Measurements from ENCODE around the gene CIAPIN1. TPM values are rescaled to one million over a fixed set of nuclear protein-coding genes. Genes with fewer than 3 reads are reported as not detected.
A peak's percentile ranks its signal among the peaks of the same experiment; 100 is the strongest.

The CIAPIN1 gene
- total and polyA plus RNA-seq, 5 donors: 32.1 to 63.2 (median 52.1) TPM

- Histone ChIP-seq H3K27ac (ENCODE audit: low read length) (no peak overlapping the region), H3K4me1 (ENCODE audit: control insufficient read depth, insufficient read depth, low read length) (peaks cover 2% of the 10 kb centered on the region), H3K27me3 (ENCODE audit: control insufficient read depth, insufficient read depth) (no peaks in the 10 kb centered on the region), H3K4me3 (ENCODE audit: low read length) (no peak overlapping the region), H3K9me3 (ENCODE audit: control insufficient read depth, low read length) (no peaks in the 10 kb centered on the region)
- DNase-seq (no peak), ATAC-seq (peak in 1 of 2 donors; percentile 31)
- intact Hi-C loops (cut with DNase I): no loop called here
- WGBS: 56% methylated on average over 5 of the region's 5 CpGs
Observed at GRCh38 chr16:57390636-57391295, 56.4 kb downstream of the CIAPIN1 start.

DNA sequence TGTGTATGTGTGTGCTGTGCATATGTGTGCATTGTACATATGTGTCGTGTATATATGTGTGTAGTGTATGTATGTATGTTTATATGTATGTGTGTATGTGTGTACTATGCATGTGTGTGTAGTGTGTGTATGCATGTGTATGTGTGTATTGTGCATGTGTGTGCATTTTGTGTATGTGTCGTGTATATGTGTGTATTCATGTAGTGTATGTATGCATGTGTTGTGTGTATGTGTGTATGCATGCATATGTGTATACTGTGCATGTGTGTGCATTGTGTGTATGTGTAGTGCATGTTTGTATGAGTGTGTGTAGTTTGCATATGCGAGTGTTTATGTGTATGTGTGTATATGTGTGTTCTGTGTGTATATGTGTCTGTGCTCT is 58.1 kb downstream of the CIAPIN1 start:
- no peak overlapping the region for H3K27ac ChIP-seq (ENCODE audit: low read length)
- no peaks in the 10 kb centered on the region for H3K9me3 ChIP-seq (ENCODE audit: control insufficient read depth, low read length)
- H3K27me3 ChIP-seq (ENCODE audit: control insufficient read depth, insufficient read depth): no peaks in the 10 kb centered on the region
- peaks cover 4% of the 10 kb centered on the region for H3K4me1 ChIP-seq (ENCODE audit: control insufficient read depth, insufficient read depth, low read length)
- 94% methylated on average over 3 of the region's 3 CpGs for WGBS
- DNase-seq (no peak), ATAC-seq (no peak)
- intact Hi-C loops (cut with DNase I): no loop called here
- H3K4me3 ChIP-seq (ENCODE audit: low read length): no peak overlapping the region

DNA sequence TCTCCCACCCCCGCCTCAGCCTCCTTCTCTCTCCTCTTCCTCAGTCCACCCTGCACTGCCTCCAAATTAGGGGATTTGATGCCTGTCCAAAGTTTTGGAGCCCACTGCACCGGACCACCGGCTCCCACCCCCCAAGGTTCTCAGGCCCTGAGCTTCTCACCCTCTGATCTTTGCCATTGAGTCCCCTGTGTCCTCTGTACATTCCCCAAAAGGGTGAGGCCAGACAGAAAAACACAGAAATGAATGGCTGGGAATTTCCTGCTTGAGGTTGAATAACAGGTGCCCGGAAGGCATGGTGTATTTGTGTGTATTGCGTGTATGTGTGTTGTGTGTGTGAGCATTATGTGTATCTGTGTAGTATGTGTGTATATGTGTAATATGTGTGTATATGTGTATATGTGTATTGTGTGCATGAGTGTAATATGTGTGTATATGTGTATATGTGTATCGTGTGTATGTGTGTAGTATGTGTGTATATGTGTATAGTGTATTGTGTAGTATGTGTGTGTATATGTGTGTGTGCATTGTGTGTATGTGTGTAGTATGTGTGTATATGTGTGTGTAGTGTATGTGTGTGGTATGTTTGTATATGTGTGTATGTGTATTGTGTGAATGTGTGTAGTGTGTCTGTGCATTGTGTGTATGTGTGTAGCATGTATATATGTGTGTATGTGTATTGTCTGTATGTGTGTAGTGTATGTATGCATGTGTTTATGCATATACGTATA is 58.7 kb downstream of the CIAPIN1 start:
- Histone ChIP-seq H3K4me3 (ENCODE audit: low read length) (no peak overlapping the region), H3K4me1 (ENCODE audit: control insufficient read depth, insufficient read depth, low read length) (peaks cover 4% of the 10 kb centered on the region), H3K27ac (ENCODE audit: low read length) (no peak overlapping the region), H3K27me3 (ENCODE audit: control insufficient read depth, insufficient read depth) (no peaks in the 10 kb centered on the region), H3K9me3 (ENCODE audit: control insufficient read depth, low read length) (no peaks in the 10 kb centered on the region)
- ATAC-seq (no peak), DNase-seq (no peak)
- WGBS: 76% methylated on average over 7 of the region's 7 CpGs
- intact Hi-C loops (cut with DNase I): no loop called here

DNA sequence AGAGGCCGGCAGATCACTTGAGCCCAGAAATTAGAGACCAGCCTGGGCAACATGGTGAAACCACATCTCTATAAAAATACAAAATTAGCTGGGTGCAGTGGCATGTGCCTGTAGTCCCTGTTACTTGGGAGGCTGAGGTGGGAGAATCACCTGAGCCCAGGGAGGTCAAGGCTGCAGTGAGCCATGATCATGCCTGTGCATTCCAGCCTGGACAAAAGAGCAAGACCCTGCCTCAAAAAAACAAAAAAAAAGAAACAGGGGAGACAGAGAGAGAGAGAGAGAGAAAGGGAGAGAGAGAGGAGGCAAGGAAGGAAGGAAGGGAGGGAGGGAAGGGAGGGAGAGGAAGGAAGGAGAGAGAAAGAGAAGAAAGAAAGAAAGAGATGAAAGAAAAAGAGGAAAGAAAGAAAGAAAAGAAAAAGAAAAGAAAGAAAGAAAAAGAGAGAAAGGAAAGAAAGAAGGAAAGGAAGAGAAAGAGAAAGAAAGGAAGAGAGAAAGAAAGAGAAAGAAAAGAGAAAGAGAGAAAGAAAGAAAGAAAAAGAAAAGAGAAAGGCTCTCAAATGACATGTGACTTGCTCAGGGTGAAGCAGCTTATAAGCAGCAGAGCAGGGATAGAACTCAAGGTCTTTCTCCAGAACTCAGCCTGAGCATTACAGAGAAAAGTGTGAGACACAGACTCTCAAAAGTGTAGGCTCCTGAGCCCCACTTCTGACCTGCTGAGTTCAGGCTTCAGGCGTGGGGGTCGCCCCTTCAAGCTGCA is 59.4 kb downstream of the CIAPIN1 start:
- no peak for ATAC-seq
- no peaks in the 10 kb centered on the region for H3K27me3 ChIP-seq (ENCODE audit: control insufficient read depth, insufficient read depth)
- peaks cover 4% of the 10 kb centered on the region for H3K4me1 ChIP-seq (ENCODE audit: control insufficient read depth, insufficient read depth, low read length)
- no peaks in the 10 kb centered on the region for H3K9me3 ChIP-seq (ENCODE audit: control insufficient read depth, low read length)
- DNase-seq: no peak
- WGBS: 79% methylated on average over 3 of the region's 3 CpGs
- no peak overlapping the region for H3K27ac ChIP-seq (ENCODE audit: low read length)
- intact Hi-C loops (cut with DNase I): no loop called here
- H3K4me3 ChIP-seq (ENCODE audit: low read length): no peak overlapping the region

DNA sequence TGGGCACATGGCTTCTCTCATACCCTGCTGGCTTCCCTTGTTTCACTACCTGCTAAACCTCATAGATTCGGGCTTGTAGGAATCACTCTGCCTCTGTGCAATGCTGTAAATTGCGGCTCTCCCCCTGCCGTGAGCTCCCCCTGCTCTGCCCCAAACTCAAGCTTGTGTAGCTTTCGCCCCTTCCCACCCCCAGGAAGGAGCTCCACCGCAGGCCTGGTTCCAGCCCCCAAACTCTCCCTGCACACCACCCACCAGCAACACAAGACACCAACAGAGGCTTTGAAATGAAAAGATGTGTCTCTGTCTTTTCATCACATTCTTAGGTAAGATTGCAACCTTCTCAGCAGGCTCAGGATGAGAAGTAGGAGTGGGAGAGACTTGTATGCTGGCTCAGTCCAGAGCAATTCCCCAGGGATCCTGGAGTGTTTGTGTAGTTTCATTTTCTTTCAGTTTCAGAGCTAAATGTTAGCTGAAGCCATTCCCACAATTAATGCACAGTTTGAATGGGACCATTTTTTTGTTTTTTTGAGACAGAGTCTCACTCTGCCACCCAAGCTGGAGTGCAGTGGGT is 60.7 kb downstream of the CIAPIN1 start:
- H3K9me3 ChIP-seq (ENCODE audit: control insufficient read depth, low read length): no peaks in the 10 kb centered on the region
- H3K27ac ChIP-seq (ENCODE audit: low read length): no peak overlapping the region
- WGBS: 64% methylated on average over 5 of the region's 5 CpGs
- DNase-seq: no peak
- no peak overlapping the region for H3K4me3 ChIP-seq (ENCODE audit: low read length)
- H3K4me1 ChIP-seq (ENCODE audit: control insufficient read depth, insufficient read depth, low read length): peaks cover 4% of the 10 kb centered on the region
- no peak for ATAC-seq
- no peaks in the 10 kb centered on the region for H3K27me3 ChIP-seq (ENCODE audit: control insufficient read depth, insufficient read depth)
- intact Hi-C loops (cut with DNase I): no loop called here

GRCh38 chr16:57385083-57385482 is 62.1 kb downstream of the CIAPIN1 start:
- 81% methylated on average over 5 of the region's 5 CpGs for WGBS
- no peak for DNase-seq

DNA sequence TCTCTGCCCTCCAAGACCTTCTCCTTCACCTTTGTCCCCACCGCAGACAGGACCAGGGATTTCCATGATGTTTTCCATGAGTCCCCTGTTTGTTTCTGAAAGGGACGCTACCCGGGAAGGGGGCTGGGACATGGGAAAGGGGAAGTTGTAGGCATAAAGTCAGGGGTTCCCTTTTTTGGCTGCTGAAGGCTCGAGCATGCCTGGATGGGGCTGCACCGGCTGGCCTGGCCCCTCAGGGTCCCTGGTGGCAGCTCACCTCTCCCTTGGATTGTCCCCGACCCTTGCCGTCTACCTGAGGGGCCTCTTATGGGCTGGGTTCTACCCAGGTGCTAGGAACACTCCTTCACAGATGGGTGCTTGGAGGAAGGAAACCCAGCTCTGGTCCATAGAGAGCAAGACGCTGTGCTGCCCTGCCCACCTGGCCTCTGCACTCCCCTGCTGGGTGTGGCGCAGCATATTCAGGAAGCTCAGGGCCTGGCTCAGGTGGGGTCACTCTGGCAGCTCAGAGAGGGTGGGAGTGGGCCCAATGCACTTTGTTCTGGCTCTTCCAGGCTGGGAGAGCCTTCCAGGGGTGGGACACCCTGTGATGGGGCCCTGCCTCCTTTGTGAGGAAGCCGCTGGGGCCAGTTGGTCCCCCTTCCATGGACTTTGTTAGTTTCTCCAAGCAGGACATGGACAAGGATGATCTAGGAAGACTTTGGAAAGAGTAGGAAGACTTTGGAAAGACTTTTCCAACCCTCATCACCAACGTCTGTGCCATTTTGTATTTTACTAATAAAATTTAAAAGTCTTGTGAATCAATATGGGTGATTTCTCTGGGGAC is 62.7 kb downstream of the CIAPIN1 start:
- Histone ChIP-seq H3K27me3 (ENCODE audit: control insufficient read depth, insufficient read depth) (no peaks in the 10 kb centered on the region), H3K4me1 (ENCODE audit: control insufficient read depth, insufficient read depth, low read length) (peaks cover 4% of the 10 kb centered on the region), H3K4me3 (ENCODE audit: low read length) (no peak overlapping the region), H3K9me3 (ENCODE audit: control insufficient read depth, low read length) (no peaks in the 10 kb centered on the region), H3K27ac (ENCODE audit: low read length) (no peak overlapping the region)
- DNase-seq: no peak
- 62% methylated on average over 11 of the region's 11 CpGs for WGBS
- intact Hi-C loops (cut with DNase I): no loop called here
- peak in 1 of 2 donors; percentile 9 for ATAC-seq

More at GRCh38 chr16:57385083-57385482, 62.1 kb downstream of the CIAPIN1 start:
- ATAC-seq: no peak
- no peaks in the 10 kb centered on the region for H3K9me3 ChIP-seq (ENCODE audit: control insufficient read depth, low read length)
- no peak overlapping the region for H3K4me3 ChIP-seq (ENCODE audit: low read length)
- H3K4me1 ChIP-seq (ENCODE audit: control insufficient read depth, insufficient read depth, low read length): peaks cover 4% of the 10 kb centered on the region
- H3K27me3 ChIP-seq (ENCODE audit: control insufficient read depth, insufficient read depth): no peaks in the 10 kb centered on the region
- intact Hi-C loops (cut with DNase I): no loop called here
- no peak overlapping the region for H3K27ac ChIP-seq (ENCODE audit: low read length)

DNA sequence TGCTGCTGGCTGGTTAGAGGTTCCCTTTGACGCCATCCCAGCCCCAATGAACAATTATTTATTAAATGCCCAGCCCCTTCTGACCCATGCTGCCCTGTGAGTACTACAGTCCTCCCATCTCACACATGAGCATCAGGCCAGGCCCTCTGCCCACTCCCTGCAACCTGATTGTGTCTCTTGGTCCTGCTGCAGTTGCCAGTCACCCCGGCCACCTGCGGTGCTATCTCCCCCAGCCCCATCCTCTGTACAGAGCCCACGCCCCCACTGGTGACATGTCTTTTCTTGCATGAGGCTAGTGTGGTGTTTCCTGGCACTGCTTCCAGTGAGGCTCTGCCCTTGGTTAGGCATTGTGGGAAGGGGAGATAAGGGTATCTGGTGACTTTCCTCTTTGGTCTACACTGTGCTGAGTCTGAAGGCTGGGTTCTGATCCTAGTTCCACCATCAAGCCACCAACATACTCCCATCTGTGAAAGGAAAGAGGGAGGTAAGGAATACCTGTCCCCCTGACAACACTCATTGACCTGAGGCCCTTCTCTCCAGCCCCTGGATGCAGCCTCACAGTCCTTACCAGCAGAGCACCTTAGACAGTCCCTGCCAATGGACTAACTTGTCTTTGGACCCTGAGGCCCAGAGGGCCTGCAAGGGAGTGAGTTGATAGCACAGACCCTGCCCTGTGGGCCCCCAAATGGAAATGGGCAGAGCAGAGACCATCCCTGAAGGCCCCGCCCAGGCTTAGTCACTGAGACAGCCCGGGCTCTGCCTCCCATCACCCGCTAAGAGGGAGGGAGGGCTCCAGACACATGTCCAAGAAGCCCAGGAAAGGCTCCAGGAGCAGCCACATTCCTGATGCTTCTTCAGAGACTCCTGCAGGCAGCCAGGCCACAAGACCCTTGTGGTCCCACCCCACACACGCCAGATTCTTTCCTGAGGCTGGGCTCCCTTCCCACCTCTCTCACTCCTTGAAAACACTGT is 63.6 kb downstream of the CIAPIN1 start:
- H3K4me1 ChIP-seq (ENCODE audit: control insufficient read depth, insufficient read depth, low read length): peaks cover 4% of the 10 kb centered on the region
- H3K27ac ChIP-seq (ENCODE audit: low read length): no peak overlapping the region
- DNase-seq: peak in 1 of 3 donors; percentile 32
- ATAC-seq: peak; percentile 11 to 52
- H3K9me3 ChIP-seq (ENCODE audit: control insufficient read depth, low read length): no peaks in the 10 kb centered on the region
- WGBS: 77% methylated on average over 8 of the region's 8 CpGs
- intact Hi-C loops (cut with DNase I): no loop called here
- no peak overlapping the region for H3K4me3 ChIP-seq (ENCODE audit: low read length)
- H3K27me3 ChIP-seq (ENCODE audit: control insufficient read depth, insufficient read depth): no peaks in the 10 kb centered on the region

- intact Hi-C loops (cut with DNase I): no loop called here
Observed at GRCh38 chr16:57382535-57383275, 64.5 kb downstream of the CIAPIN1 start.

More at GRCh38 chr16:57382535-57383275, 64.5 kb downstream of the CIAPIN1 start:
- ATAC-seq (no peak), DNase-seq (no peak)
- no peak overlapping the region for H3K4me3 ChIP-seq (ENCODE audit: low read length)
- H3K27me3 ChIP-seq (ENCODE audit: control insufficient read depth, insufficient read depth): no peaks in the 10 kb centered on the region
- no peaks in the 10 kb centered on the region for H3K9me3 ChIP-seq (ENCODE audit: control insufficient read depth, low read length)
- 89% methylated on average over 16 of the region's 16 CpGs for WGBS
- no peak overlapping the region for H3K27ac ChIP-seq (ENCODE audit: low read length)
- H3K4me1 ChIP-seq (ENCODE audit: control insufficient read depth, insufficient read depth, low read length): peaks cover 4% of the 10 kb centered on the region
